ENCODE measurements around the gene TRABD2B.

DNA sequence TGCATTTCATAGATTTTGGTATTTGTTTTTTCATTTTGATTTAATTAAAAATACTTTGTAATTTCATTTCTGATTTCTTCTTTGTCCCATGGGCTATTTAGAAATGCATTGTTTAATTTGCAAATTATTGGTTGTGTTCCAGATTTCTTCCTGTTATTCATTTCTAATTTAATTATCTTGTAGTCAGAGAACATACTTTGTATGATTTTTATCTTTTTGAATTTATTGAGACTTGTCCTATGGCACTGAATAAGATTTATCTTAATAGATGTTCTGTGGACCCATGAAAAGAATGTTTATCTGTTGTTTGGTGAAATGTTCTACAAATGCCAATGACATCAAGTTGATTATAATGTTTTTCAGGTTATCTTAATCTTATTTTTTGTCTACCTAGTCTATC, 16.1 kb upstream of the TRABD2B start:
- TF ChIP-seq EP300 (IDR thresholded peaks at IDR 0.05) (no peak), POLR2A (IDR thresholded peaks at IDR 0.05) (no peak), POLR2AphosphoS5 (IDR thresholded peaks at IDR 0.05) (no peak)
- TF ChIP-seq, protein P1, sequence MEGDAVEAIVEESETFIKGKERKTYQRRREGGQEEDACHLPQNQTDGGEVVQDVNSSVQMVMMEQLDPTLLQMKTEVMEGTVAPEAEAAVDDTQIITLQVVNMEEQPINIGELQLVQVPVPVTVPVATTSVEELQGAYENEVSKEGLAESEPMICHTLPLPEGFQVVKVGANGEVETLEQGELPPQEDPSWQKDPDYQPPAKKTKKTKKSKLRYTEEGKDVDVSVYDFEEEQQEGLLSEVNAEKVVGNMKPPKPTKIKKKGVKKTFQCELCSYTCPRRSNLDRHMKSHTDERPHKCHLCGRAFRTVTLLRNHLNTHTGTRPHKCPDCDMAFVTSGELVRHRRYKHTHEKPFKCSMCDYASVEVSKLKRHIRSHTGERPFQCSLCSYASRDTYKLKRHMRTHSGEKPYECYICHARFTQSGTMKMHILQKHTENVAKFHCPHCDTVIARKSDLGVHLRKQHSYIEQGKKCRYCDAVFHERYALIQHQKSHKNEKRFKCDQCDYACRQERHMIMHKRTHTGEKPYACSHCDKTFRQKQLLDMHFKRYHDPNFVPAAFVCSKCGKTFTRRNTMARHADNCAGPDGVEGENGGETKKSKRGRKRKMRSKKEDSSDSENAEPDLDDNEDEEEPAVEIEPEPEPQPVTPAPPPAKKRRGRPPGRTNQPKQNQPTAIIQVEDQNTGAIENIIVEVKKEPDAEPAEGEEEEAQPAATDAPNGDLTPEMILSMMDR (IDR thresholded peaks at IDR 0.05): no peak
